HG03439 (cell line): Measurements from ENCODE around the gene SELL.
"Not testable (repeated sequence)": the region's sequence is repeated elsewhere in the genome, so short reads cannot be mapped to it uniquely, and the experiment has no call there.

Experiments used
- ATAC-seq: cut with Tn5 transposase; IDR thresholded peaks from one replicate; pipeline ENCODE4 v1.9.1; 2021; ENCODE audit warnings: mild to moderate bottlenecking, moderate library complexity; ENCODE audit not compliant: unreplicated experiment

Gene SELL

DNA sequence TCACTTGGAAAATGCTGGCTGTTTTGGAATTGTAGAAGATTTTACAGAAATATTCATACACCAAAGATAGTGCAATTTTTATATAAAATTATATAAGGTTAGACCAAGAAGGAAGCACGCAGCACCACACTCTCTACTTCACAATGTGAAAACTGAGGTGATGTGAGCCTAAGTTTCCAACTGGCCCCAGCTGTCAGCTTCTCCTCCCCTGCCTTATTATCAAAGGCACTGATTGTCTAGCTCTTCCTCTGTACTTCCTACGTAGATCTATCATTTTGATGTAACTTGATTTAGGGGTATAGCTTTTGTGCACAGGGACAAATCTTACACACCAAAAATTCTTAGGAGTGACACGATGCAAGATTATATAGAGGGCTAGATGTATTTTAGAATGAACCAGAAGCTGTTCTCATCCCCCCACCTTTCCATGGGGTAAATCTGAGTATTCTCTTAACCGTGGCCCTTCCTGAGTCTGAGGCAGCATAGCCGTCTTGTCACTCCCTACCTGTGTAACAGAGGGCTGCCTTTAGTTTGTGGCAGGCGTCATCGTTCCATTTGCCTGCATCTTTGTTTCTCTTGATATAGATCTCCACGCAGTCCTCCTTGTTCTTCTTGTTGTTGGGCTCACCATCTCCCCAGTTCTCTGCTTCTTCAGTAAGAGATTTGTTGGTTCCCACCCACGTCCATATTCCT, 3.4 kb downstream of the SELL start:
- ATAC-seq, result no peak

DNA sequence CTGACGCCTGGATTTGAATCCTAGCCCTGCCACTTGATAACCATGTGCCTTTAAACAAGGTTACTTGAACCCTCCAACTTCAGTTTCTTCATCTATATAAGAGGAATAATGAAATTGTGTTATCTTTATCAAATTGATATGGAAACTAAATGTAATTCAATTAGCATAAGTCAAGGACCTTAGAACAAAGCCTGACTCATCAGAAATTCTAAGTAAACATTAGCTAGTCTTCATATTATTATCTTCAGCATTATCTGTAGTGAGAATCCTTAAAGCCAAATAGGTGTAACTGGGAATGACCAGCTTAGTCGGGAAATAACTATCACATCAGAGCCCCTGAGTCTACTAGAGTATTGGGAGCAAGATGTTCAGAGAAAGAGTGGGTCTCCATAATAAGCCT, 6.6 kb downstream of the SELL start:
- no peak for ATAC-seq

DNA sequence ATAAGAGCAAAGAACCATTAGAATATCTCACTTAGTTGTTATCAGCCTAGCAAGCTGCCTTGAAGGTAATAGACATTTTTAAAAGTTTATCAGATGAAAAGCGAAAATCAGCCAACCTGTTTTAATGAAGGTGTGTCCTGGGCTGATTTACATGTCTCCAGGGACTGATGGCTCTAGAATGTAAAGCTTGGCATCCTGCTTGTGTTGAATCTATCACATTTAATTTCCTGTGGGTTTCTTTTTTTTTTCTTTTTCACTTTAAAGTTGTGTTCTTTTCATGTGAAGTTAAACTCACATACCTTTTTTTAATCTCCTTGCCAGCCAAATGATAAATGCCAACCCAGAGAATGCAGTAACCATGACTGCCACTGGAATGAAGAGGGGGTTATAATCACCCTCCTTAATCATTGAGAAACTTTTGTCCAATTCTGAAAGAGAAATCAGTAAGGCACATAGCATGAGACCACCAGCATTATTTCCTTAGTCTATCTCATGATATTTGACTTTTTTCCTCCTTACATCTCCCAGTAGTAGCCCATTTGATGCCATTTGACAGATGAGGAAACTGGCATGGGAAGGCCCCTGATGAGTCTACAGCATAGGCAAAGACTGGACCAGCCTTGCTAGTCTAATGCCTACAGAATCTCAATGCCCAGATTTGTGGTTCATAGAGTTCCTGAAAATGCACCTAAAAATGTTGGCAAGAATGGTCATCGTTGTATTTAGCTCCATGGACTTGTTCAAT, 10.0 kb downstream of the SELL start:
- no peak for ATAC-seq

DNA sequence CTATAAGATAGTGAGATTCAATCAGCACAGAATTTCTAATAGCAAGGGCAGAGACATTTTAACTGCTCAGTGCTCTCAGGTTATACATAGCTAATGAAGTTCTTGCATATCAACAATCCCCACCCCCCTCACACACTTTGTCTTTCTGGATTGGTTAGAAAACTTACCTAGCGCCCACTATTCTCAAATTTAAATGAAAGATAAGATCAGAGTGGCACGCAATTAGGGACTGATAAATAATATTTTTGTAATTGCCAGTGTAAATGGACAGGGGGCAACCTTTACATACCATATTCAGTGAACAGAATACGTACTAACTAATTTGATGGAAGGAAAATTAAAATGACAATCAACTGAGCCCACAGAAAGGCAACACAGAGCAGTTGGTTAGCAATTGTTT, 11.7 kb downstream of the SELL start:
- ATAC-seq, result no peak

DNA sequence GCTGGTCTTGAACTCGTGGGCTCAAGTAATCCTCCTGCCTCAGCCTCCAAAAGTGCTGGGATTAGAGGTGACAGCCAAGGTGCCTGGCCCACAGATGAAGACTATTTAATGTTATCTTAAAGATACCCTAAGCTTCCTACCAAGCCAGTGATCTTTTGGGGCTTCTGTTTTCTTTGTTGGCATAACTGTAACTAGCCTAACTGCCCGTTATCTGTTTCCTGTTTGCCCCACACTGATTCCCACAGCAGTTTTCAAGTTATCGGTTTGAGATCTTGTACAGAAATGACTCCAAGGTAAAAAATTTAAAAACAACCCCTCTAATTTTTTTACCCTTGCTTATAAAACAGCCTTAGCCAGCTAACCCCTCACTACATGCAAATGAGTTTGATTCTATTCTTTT, 12.4 kb downstream of the SELL start:
- ATAC-seq, result no peak

DNA sequence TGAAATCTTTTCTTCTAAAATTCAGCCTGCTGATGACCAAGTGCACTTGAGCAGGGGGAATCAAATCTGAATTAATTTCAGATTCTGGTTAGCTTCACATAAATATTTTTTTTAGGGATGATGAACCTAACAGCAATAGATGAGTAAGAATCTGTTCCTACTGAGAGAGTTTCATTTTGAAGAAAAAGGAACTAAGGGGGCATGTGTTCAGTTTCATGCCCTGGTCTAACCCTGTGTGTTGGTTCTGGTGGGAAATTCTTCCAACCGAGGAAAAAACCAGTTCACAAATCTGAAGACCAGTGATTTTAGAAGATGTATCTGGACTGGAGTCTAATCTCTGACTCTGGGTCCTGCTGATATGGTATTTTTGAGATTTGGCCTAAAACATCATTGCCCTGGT, 13.7 kb downstream of the SELL start:
- ATAC-seq, result no peak

DNA sequence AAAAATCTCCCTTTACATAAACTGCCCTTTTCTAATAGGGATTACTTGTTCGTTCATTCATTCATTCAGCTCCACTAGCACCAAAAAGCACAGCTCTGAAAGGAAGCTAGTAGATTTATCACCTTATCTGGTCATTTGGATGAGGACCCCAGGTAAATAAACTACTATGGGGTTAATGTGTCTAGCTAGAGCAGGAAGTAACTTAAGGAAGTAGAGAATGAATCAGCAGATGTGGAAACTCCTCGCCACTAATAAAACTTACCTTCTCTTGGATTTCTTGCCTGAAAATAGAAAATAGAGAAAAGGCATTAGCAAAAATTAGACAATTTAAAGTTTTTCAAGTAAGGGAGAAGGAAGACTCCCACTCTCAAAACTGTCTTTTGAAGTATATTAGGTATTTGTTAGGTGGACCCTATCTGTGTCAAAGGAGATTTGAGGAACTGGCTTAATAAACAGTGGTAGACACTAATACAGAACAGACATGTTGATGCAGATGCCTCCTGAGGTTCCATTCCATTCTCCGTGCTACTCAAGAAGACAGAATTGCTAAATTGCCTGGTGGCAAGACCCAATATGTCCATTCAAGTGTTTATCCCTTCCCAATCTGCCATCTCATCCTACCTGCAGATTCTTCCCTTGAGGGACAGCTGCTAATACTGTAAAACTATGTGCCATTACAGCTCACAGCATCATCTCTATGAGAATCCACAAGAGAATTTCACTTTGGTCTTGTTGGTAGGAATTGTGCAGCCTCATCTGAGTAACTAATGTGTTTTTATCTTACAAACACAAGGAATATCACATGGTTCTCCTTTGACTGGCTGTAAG, 14.9 kb downstream of the SELL start:
- ATAC-seq, result no peak

DNA sequence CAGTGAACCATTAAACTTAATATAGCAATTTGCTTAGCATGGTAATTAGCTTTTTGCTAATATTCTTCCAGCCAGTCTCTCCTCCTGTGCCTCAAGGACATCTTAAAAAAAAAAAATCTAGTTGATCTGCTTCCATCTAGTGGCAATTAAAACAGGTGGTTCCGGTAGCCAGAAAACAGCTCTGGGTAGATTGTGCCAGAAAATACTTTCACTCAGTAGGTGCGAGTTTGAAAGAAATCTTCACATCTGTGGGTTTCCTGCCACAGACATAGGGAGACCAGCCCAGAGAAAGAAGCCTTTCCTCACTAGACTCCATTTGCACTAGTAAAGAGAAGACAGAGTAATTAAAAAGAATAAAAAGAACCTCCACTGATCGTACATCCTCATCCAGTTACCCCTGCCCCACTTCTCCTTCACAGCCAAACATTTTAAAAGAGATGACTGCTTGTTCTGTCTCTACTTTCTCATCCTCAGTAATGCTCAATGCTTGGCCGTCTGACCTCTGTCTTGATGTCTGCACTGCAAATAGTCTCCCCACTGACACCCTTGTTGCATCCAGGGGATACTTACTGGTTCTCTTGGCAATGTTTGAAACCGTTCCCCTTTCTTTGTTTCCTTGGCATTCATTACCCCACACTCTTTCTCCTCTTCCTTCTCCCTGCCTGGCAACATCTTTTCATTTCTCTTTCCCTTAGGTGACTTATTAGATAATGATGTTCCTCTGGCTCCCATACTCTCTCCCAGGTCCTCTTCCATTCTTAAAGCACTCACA, 16.9 kb downstream of the SELL start:
- peak; percentile 40 for ATAC-seq

DNA sequence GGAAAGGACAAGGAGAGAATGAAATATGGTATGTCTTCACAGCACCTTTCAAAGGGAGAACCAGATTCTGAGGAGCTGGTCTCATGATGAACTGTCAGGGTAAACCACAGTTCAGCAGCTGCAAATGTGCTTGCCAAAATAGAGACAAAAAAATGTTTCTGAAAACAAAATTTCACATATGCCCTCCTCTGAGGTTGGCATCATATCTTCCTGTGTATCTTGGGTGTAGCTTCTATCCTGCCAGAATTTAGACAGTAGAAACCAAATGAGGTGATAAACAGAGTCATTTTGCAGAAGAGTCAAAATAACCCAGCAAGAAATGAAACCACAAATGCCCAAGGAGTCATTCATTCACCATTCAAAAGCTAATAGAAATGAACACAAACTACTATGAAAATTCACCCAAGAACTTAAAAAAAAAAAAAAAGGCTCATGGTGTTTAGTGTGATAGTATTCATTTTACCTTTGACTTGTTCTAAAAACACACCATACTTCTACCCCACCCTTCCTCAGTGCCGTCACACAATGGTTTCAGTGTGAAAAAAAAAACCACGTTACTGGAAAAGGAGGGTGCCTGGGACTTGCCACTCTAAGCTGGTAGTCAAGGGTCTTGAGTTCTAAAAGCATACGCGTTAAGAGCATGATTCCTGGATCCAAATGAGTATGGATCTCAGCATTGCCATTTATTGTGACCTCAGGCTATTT, 18.5 kb downstream of the SELL start:
- peak; percentile 36 for ATAC-seq

DNA sequence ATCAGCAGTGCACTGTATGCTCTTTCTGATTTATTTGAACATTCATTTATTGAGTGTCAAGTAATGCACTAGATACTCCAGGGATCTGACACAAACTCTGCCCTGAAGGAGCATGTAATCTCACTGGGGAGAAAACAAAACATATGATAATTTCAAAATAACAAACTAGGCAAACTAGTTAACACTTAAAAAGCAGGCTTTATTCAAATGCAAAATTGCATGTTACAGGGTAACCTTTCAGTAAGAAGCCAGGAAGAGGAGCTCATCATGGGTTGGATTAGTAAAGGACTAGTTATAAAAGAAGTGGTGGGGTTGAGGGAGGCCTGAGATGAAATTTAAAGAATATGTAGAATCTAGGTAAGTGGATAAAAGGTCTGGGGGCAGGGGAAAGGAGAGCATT, 20.9 kb downstream of the SELL start:
- no peak for ATAC-seq

DNA sequence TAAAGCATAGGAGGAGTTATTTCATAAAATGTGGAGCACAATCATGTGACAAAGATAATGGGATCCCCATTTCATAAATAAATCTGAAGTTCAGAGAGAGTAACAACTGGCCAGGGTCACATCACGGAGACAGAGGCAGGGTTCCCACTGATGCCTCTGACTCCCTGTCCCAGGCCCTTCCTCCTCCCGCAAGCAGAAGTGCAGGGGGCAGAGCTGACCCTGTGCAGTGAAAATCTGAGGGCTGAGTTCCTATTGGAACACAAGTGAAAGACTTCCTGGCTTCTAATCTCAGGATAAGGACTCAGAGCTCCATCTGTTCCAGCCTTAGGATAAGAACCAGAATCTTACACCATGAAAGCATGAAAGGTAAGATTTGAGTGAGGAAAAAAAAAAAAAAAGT, 22.0 kb downstream of the SELL start:
- ATAC-seq, result no peak

DNA sequence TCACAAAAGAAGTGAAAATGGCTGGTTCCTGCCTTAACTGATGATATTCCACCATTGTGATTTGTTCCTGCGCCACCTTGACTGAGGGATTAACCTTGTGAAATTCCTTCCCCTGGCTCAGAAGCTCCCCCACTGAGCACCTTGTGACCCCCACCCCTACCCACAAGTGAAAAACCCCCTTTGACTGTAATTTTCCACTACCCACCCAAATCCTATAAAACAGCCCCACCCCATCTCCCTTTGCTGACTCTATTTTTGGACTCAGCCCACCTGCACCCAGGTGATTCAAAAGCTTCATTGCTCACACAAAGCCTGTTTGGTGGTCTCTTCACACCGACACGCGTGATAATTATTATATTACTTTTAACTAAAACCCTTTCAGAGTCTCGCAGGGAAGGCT, 23.0 kb downstream of the SELL start:
- ATAC-seq, result not testable (repeated sequence)

DNA sequence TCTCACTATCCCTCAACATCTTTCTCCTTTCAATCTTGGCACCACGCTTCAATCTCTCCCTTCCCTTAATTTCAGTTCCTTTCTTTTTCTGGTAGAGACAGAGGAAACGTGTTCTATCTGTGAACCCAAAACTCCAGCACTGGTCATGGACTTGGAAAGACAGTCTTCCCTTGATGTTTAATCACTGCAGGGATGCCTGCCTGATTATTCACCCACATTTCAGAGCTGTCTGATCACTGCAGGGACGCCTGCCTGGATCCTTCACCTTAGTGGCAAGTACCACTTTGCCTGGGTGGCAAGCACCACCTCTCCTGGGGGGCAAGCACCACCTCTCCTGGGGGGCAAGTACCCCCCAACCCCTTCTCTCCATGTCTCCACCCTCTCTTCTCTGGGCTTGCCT, 27.8 kb downstream of the SELL start:
- ATAC-seq, result no peak

DNA sequence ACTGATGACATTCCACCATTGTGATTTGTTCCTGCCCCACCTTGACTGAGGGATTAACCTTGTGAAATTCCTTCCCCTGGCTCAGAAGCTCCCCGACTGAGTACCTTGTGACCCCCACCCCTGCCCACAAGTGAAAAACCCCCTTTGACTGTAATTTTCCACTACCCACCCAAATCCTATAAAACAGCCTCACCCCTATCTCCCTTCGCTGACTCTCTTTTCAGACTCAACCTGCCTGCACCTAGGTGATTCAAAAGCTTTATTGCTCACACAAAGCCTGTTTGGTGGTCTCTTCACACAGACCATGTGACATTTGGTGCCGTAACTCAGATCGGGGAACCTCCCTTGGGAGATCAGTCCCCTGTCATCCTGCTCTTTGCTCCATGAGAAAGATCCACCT, 28.3 kb downstream of the SELL start:
- ATAC-seq, result not testable (repeated sequence)

DNA sequence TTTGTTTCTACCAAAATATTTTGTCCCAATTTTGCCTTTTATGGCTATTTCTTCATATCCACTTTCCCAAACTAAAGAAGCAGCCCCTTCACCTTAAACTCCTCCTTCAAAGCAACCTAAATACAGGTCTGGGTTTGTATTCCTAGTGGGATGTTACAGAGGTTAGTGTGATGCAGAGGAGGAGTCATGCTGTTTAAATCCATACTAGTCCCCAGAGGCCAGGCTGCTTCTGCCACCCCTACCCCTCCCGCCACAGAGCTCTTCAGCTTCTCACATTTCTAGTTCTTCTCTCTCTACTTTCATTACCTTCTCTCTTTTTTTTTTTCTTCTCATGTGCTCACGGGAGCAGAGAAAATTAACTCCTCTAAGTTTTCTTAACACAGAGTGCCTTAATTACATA, 29.3 kb downstream of the SELL start:
- no peak for ATAC-seq

DNA sequence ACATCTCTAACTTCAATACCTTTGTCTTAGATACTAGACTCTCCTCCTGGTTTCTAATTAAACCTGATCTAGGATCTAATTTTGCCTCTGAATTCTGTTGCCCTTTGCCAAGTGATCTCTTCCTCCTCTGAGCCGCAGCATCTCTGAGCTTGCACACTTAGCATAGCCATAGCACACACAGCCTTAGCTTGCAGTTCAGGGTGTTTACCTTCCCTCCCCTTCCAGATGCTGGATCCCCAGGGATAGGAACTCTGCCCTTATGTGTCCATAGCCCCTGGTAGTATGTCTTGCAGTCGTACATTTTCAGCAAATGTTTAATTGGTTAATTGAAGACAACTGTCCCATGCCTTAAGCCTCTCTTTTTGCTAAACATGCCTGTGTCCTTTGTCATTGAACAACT, 30.3 kb downstream of the SELL start:
- ATAC-seq, result no peak

DNA sequence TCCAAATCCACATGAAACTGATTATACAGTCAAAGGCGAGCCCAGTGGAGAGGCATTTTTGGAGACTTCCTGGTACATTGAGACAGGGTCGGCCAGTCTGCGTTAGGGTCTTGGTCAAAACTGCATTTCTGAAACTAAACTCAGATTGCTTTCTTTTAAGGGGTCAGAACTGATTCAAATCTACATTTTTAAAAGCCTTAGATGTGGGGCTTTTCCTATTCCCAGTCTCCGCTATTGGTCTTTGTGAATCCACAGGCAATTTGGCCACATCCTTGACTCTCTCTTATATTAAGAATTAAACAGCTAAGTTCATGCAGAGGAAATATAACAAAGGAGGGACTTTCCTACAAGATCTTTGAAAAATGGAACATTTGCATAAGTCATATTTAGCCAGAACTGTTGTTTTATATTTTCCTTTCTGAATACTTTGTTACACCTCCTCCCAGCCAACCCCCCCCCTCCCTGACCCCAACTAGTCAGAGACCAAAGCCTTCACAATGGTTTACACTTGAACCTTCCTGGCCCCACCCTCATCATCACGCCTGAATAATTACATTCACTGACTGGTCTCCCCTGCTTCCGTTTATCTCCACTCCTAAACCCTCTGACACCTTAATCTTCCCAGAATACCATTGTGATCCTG, 30.9 kb downstream of the SELL start:
- no peak for ATAC-seq

DNA sequence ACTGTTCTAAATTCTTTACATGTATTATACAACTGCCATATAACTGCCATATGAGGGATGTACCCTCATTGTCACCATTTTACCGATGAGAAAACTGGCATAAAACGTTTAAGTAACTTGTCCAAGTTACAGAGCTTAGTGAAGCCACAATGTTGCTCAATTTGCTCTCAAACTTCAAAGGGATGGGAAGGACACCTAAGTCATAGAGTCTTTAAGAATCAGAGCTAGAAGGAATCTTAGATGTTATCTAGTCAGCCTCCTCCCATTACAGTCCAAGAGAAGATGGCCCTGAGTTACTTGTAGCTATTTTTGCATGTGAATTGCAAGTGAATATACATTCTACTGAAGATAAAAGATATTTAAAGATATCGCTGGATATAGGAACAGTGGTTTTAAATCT, 31.7 kb downstream of the SELL start:
- ATAC-seq, result no peak

DNA sequence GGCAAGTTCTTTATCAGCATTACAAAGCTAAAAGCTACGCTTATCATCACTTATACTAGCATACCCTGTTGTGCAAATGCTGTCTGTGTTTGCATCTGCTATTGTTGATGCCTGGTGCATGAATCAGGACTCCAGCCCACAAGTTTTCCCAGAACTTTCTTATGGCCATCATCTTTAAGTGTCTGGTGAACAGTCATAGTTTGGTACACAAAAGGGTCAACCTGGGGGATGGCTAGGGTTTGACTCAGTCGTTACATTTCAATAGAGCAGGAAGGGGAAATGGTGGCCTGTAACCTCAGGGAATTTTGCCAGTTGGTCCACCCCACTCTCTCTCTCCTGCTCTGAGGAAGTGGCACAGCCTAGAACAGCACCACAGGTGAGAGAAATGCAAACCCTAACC, 35.4 kb downstream of the SELL start:
- no peak for ATAC-seq

DNA sequence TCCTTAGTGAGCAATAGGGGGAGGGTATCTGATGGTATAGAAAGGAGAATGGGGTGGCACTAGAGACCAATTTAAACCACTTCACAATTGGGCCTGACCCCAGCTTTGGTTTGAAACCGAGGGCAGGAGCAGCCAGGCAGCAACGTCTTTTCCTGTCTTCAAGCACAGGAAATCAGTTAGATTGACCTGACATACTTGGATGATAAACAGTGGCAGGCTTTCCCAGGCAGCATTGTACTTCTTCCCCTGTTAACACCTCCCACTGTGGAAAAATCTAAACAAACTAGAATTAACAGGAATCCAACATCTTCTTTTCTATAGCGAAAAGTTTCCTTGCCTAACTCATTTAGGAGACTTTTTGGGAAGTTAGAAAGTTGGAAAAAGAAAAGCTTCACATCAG, 40.6 kb downstream of the SELL start:
- ATAC-seq, result no peak
